Measurements from ENCODE around the gene DDX10.

The DDX10 gene

GRCh38 chr11:108865406-108865805 is 200.5 kb downstream of the DDX10 start:
- H2AFZ ChIP-seq (ENCODE audit: low read depth, low read length) = no peak overlapping the region
- no peaks in the 10 kb centered on the region for H3K79me2 ChIP-seq (ENCODE audit: insufficient read depth, low read length)
- ATAC-seq (ENCODE audit: insufficient read depth, low read depth) (no peak), DNase-seq (no peak)
- TF ChIP-seq CTCF (IDR thresholded peaks at IDR 0.05; ENCODE audit: borderline replicate concordance, extremely low read depth, low read length, poor library complexity, severe bottlenecking) = no peak
- TF ChIP-seq EZH2 (IDR thresholded peaks at IDR 0.05; ENCODE audit: borderline replicate concordance, low read depth, low read length, severe bottlenecking) = no peak
- H3K4me2 ChIP-seq (ENCODE audit: insufficient read depth, low read length) = no peak overlapping the region
- H3K4me1 ChIP-seq (ENCODE audit: insufficient read depth, low read length) = no peaks in the 10 kb centered on the region
- H3K4me3 ChIP-seq (ENCODE audit: low read depth in 1 of 2, low read length in 2 of 2) = no peak overlapping the region
- H3K27me3 ChIP-seq (ENCODE audit: insufficient read depth, low read length, poor library complexity) = no peaks in the 10 kb centered on the region
- no peaks in the 10 kb centered on the region for H3K36me3 ChIP-seq (ENCODE audit: insufficient read depth, low read length)
- H4K20me1 ChIP-seq (ENCODE audit: insufficient read depth, low read length) = no peaks in the 10 kb centered on the region
- no peaks in the 10 kb centered on the region for H3K9me3 ChIP-seq (ENCODE audit: insufficient read depth, low read length, severe bottlenecking)
- no peak overlapping the region for H3K9ac ChIP-seq (ENCODE audit: low read depth, low read length)
- H3K27ac ChIP-seq (ENCODE audit: low read length) = no peak overlapping the region

GRCh38 chr11:108866781-108867180 is 201.9 kb downstream of the DDX10 start:
- no peak overlapping the region for H3K9ac ChIP-seq (ENCODE audit: low read depth, low read length)
- H2AFZ ChIP-seq (ENCODE audit: low read depth, low read length) = no peak overlapping the region
- ATAC-seq (ENCODE audit: insufficient read depth, low read depth) = no peak

GRCh38 chr11:108870373-108871020 is 205.6 kb downstream of the DDX10 start:
- H2AFZ ChIP-seq (ENCODE audit: low read depth, low read length) = no peak overlapping the region
- TF ChIP-seq EZH2 (IDR thresholded peaks at IDR 0.05; ENCODE audit: borderline replicate concordance, low read depth, low read length, severe bottlenecking) (no peak), CTCF (IDR thresholded peaks at IDR 0.05; ENCODE audit: borderline replicate concordance, extremely low read depth, low read length, poor library complexity, severe bottlenecking) (no peak)
- no peaks in the 10 kb centered on the region for H3K36me3 ChIP-seq (ENCODE audit: insufficient read depth, low read length)
- ATAC-seq (ENCODE audit: insufficient read depth, low read depth) (no peak), DNase-seq (no peak)
- H3K27me3 ChIP-seq (ENCODE audit: insufficient read depth, low read length, poor library complexity) = no peaks in the 10 kb centered on the region
- no peaks in the 10 kb centered on the region for H3K79me2 ChIP-seq (ENCODE audit: insufficient read depth, low read length)
- no peaks in the 10 kb centered on the region for H3K4me1 ChIP-seq (ENCODE audit: insufficient read depth, low read length)
- H3K4me3 ChIP-seq (ENCODE audit: low read depth in 1 of 2, low read length in 2 of 2) = no peak overlapping the region
- no peak overlapping the region for H3K27ac ChIP-seq (ENCODE audit: low read length)
- no peak overlapping the region for H3K9ac ChIP-seq (ENCODE audit: low read depth, low read length)
- no peak overlapping the region for H3K4me2 ChIP-seq (ENCODE audit: insufficient read depth, low read length)
- no peaks in the 10 kb centered on the region for H4K20me1 ChIP-seq (ENCODE audit: insufficient read depth, low read length)
- no peaks in the 10 kb centered on the region for H3K9me3 ChIP-seq (ENCODE audit: insufficient read depth, low read length, severe bottlenecking)

More at GRCh38 chr11:108866781-108867180, 201.9 kb downstream of the DDX10 start:
- Histone ChIP-seq H3K9me3 (ENCODE audit: insufficient read depth, low read length, severe bottlenecking) (no peaks in the 10 kb centered on the region), H3K4me1 (ENCODE audit: insufficient read depth, low read length) (no peaks in the 10 kb centered on the region), H3K36me3 (ENCODE audit: insufficient read depth, low read length) (no peaks in the 10 kb centered on the region), H4K20me1 (ENCODE audit: insufficient read depth, low read length) (no peaks in the 10 kb centered on the region), H3K4me2 (ENCODE audit: insufficient read depth, low read length) (no peak overlapping the region), H3K27ac (ENCODE audit: low read length) (no peak overlapping the region), H3K79me2 (ENCODE audit: insufficient read depth, low read length) (no peaks in the 10 kb centered on the region), H3K4me3 (ENCODE audit: low read depth in 1 of 2, low read length in 2 of 2) (no peak overlapping the region), H3K27me3 (ENCODE audit: insufficient read depth, low read length, poor library complexity) (no peaks in the 10 kb centered on the region)
- no peak for DNase-seq
- TF ChIP-seq EZH2 (IDR thresholded peaks at IDR 0.05; ENCODE audit: borderline replicate concordance, low read depth, low read length, severe bottlenecking) (no peak), CTCF (IDR thresholded peaks at IDR 0.05; ENCODE audit: borderline replicate concordance, extremely low read depth, low read length, poor library complexity, severe bottlenecking) (no peak)
